ENCODE results near the gene GNA15.

GNA15 gene

DNA sequence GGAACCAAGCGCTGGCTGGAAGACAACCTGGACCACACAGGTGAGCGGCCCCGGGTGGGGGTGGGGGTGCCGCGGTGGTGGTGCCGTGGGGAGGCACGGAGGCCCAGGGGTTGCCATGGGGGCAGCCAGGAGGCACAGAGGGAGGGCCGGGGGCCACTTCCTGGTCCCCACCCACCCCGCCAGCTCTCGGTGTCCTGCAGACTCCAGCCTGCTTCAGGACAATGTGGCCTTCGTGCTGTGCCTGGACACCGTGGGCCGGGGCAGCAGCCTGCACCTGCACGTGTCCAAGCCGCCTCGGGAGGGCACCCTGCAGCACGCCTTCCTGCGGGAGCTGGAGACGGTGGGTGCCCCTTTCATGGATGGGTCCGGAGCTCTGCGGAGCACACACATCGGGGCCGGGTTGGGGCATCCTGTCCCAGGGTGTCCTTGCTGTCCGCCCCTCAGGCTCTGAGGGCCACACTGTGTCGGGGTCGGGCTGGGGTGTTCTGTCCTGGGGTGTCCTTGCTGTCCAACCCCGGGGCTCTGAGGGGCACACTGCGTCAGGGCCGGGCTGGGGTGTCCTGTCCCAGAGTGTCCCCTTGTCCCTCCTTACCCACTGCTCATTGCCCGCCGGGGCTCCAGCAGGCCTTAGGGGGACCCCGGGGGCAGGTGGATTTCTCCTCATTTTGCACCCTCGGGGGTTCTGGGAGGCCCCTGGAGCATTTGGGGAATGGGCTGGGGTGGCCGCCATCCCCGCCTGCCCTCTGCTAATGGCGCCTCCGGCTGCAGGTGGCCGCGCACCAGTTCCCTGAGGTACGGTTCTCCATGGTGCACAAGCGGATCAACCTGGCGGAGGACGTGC is 68.2 kb downstream of the GNA15 start:
- no peak for DNase-seq (ENCODE audit: low read depth)
- TF ChIP-seq, protein P1, sequence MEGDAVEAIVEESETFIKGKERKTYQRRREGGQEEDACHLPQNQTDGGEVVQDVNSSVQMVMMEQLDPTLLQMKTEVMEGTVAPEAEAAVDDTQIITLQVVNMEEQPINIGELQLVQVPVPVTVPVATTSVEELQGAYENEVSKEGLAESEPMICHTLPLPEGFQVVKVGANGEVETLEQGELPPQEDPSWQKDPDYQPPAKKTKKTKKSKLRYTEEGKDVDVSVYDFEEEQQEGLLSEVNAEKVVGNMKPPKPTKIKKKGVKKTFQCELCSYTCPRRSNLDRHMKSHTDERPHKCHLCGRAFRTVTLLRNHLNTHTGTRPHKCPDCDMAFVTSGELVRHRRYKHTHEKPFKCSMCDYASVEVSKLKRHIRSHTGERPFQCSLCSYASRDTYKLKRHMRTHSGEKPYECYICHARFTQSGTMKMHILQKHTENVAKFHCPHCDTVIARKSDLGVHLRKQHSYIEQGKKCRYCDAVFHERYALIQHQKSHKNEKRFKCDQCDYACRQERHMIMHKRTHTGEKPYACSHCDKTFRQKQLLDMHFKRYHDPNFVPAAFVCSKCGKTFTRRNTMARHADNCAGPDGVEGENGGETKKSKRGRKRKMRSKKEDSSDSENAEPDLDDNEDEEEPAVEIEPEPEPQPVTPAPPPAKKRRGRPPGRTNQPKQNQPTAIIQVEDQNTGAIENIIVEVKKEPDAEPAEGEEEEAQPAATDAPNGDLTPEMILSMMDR (IDR thresholded peaks at IDR 0.05; ENCODE audit: low read length, missing control alignments): no peak
- H3K4me3 ChIP-seq (replicated peaks; ENCODE audit: low read depth, low read length): no peak overlapping the region

DNA sequence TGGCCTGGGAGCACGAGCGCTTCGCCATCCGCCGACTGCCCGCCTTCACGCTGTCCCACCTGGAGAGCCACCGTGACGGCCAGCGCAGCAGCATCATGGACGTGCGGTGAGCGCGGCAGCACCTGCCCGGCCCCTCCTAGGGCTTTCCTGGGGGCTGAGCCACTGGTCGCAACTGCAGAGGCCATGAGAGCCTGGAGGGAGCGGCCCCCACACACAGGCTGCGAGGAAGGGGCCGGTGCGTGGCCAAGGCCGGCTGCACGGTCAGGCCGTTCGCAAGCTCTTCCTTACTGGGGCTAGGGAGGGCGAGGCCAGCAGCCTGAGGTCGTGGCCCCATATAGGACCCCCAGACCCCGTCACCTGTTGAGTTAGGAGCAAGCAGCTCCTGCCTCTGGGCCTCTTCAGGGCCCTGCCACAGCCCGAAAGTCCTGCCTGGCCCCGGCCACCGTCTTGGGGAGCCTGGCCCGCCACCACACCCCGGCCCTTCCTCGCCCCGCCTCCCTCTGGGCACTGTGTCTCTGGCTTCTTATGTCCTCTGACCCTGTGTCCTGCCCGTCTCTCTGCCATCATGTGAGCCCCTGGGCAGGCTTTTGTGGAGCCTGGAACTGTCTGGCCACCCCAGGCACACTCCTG is 68.9 kb downstream of the GNA15 start:
- TF ChIP-seq, protein P1 (IDR thresholded peaks at IDR 0.05; ENCODE audit: low read length, missing control alignments): no peak
- no peak for DNase-seq (ENCODE audit: low read depth)
- no peak overlapping the region for H3K4me3 ChIP-seq (replicated peaks; ENCODE audit: low read depth, low read length)

DNA sequence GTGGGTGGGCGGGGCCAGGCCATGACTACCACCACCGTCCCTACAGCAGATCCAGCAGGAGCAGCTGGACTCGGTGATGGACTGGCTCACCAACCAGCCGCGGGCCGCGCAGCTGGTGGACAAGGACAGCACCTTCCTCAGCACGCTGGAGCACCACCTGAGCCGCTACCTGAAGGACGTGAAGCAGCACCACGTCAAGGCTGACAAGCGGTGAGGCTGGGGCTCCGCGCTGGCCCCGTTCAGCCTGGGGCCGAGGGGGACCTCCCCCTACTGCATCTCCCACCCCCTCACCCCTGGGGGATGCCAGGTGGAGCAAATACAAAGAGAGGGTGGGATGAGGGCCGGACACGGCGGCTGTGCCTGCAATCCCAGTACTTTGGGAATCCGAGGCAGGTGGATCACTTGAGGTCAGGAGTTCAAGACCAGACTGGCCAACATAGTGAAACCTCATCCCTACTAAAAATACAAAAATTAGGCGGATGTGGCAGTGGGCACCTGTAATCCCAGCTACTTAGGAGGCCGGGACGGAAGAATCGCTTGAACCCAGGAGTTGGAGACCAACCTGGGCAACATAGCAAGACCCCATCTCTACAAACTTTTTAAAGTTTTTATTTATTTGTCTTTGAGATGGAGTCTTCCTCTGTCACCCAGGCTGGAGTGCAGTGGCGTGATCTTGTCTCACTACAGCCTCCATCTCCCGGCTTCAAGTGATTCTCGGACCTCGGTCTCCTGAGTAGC is 70.6 kb downstream of the GNA15 start:
- no peak overlapping the region for H3K4me3 ChIP-seq (replicated peaks; ENCODE audit: low read depth, low read length)
- TF ChIP-seq, protein P1 (IDR thresholded peaks at IDR 0.05; ENCODE audit: low read length, missing control alignments): no peak
- no peak for DNase-seq (ENCODE audit: low read depth)

DNA sequence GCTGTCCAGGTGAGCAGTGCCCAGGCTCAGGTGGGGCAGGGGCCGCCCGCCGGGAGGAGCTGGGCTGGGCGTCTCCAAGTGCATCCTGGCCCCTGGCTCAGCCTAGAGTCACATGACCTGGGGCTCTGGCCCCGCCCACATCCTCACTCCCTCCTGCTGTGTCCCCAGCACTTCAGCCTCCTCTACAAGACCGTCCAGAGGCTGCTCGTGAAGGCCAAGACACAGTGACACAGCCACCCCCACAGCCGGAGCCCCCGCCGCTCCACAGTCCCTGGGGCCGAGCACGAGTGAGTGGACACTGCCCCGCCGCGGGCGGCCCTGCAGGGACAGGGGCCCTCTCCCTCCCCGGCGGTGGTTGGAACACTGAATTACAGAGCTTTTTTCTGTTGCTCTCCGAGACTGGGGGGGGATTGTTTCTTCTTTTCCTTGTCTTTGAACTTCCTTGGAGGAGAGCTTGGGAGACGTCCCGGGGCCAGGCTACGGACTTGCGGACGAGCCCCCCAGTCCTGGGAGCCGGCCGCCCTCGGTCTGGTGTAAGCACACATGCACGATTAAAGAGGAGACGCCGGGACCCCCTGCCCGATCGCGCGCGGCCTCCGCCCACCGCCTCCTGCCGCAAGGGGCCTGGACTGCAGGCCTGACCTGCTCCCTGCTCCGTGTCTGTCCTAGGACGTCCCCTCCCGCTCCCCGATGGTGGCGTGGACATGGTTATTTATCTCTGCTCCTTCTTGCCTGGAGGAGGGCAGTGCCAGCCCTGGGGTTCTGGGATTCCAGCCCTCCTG is 71.8 kb downstream of the GNA15 start:
- no peak overlapping the region for H3K4me3 ChIP-seq (replicated peaks; ENCODE audit: low read depth, low read length)
- DNase-seq (ENCODE audit: low read depth): no peak
- TF ChIP-seq, protein P1 (IDR thresholded peaks at IDR 0.05; ENCODE audit: low read length, missing control alignments): no peak

DNA sequence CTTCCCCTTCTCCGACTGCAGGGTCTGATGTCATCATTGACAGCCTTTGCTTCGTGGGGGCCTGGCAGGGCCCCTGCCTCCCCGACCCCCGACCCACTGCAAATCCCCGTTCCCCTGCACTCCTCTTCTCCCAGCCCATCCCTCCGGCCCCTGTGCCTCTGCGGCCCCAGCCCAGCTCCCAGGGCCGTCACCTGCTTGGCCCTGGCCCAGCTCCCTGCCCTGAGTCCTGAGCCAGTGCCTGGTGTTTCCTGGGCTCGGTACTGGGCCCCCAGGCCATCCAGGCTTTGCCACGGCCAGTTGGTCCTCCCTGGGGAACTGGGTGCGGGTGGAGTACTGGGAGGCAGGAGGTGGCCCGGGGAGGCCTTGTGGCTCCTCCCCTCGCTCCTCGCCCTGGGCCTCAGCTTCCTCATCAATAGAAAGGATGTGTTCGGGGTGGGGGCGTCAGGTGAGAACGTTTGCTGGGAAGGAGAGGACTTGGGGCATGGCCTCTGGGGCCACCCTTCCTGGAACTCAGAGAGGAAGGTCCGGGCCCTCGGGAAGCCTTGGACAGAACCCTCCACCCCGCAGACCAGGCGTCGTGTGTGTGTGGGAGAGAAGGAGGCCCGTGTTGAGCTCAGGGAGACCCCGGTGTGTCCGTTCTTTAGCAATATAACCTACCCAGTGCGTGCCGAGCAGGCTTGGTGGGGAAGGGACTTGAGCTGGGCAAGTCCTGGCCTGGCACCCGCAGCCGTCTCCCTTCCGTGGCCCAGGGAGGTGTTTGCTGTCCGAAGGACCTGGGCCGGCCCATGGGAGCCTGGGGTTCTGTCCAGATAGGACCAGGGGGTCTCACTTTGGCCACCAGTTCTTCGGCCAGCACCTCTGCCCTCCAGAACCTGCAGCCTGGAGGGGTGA is 72.7 kb downstream of the GNA15 start:
- TF ChIP-seq, protein P1 (IDR thresholded peaks at IDR 0.05; ENCODE audit: low read length, missing control alignments): no peak
- H3K4me3 ChIP-seq (replicated peaks; ENCODE audit: low read depth, low read length): no peak overlapping the region
- no peak for DNase-seq (ENCODE audit: low read depth)

All from fibroblast of pulmonary artery (primary cell).